ENCODE results near the gene PLCD3. TPM values are rescaled to one million over a fixed set of nuclear protein-coding genes. Genes with fewer than 3 reads are reported as not detected.

The PLCD3 gene
- total and polyA plus RNA-seq, 2 of the 4 experiments (the other 2 are of a cell fraction), result 5.6 to 36.6 TPM

DNA sequence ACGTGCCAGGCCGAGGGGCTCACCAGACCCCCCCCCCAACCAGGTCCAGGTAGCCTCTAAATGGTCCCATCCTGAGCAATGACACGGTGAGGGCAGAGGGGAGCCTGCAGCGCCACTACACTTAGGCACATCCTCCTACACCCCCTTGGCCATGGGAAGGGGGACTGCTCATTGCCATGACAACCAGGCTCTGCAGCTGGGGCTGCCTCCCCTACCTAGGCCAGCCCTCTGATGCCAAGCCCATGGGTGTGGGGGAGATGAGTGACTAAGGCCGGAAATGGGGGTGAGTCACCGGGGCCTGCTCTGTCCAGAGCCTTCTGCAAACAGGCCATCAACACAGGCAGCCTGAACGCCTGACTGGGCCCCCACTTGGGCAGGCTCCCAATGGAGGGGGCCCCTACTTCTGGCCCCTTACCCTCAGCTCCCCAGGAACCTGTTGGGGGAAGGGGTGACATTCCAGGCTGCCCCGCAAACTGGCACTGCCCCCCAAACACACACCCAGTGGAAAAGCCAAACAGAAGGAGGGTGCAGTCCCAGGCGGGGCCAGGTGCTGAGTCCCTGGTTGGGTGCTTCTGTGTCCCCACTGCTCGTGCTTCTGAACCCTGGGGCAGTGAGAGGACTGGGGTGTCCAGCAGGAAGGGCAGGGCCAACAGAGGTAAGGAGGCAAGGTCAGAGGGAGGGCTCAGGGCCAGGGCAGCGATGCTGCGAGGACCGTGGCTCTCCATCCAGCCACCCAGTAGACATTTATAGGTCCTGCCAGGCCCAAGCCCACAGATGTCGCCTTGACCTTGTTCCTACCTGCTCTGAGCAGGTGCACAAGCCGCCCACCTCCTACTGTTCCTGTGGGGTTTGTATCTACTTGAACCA is 8.2 kb downstream of the PLCD3 start (continued):
- TF ChIP-seq MXI1 (IDR thresholded peaks at IDR 0.05; ENCODE audit: borderline replicate concordance, low read depth, low read length), result 0 out of 2 replicates have a peak, but pooled peaks have one; percentile 33
- TF ChIP-seq MAFK (IDR thresholded peaks at IDR 0.05; ENCODE audit: low read depth, low read length), result no peak

- Histone ChIP-seq H3K9me3 (ENCODE audit: control insufficient read depth, insufficient read depth, low read length) (no peaks in the 10 kb centered on the region), H2BK15ac (ENCODE audit: low read depth, low read length) (peak overlapping the region; percentile 73; the same call in 2 of the 3 replicates), H2AK9ac (replicated peaks; ENCODE audit: low read depth, low read length, poor library complexity) (peak overlapping the region; percentile 99), H3K14ac (replicated peaks; ENCODE audit: low read depth, low read length) (peak overlapping the region; percentile 82), H2BK20ac (ENCODE audit: low read depth, low read length) (peak overlapping the region; percentile 86), H4K8ac (ENCODE audit: low read depth in 2 of 2, low read length in 2 of 2) (peak overlapping the region; percentile 83 to 89), H3K9ac (ENCODE audit: low read depth, low read length) (no peak overlapping the region), H3K23ac (ENCODE audit: low read depth, low read length) (peak overlapping the region; percentile 62; the same call in 1 of the 2 replicates), H3K9me1 (ENCODE audit: insufficient read depth, low read length) (peaks cover 28% of the 10 kb centered on the region), H3K56ac (ENCODE audit: extremely low read depth, insufficient read depth, low read length) (no peak overlapping the region), H4K5ac (ENCODE audit: low read depth, low read length) (peak overlapping the region; percentile 65), H4K91ac (ENCODE audit: insufficient read depth, low read depth, low read length) (peak overlapping the region; percentile 93), H3K36me3 (ENCODE audit: control insufficient read depth, insufficient read depth, low read length) (peaks cover 16% of the 10 kb centered on the region; the same call in 1 of the 2 replicates), H2BK120ac (ENCODE audit: low read depth, low read length) (peak overlapping the region; percentile 91), H3K4me2 (ENCODE audit: low read depth, low read length) (no peak overlapping the region), H2AFZ (replicated peaks; ENCODE audit: low read length, poor library complexity) (no peak overlapping the region), H3K4me1 (ENCODE audit: control insufficient read depth, insufficient read depth, low read length) (peaks cover 32% of the 10 kb centered on the region), H3K4ac (ENCODE audit: low read depth, low read length) (peak overlapping the region; percentile 97), H3K4me3 (ENCODE audit: insufficient read depth, low read depth, low read length) (no peak overlapping the region), H3K79me1 (ENCODE audit: low read depth in 1 of 2, low read length in 2 of 2) (peaks cover 49 to 63% of the 10 kb centered on the region in 2 experiments), H3K27me3 (ENCODE audit: control insufficient read depth, insufficient read depth, low read length) (no peaks in the 10 kb centered on the region), H2AK5ac (ENCODE audit: low read depth, low read length) (peak overlapping the region; percentile 100), H3K18ac (ENCODE audit: low read depth, low read length) (peak overlapping the region; percentile 68), H2BK5ac (ENCODE audit: low read depth, low read length, poor library complexity, severe bottlenecking) (peak overlapping the region; percentile 80), H4K20me1 (ENCODE audit: insufficient read depth, low read length) (no peaks in the 10 kb centered on the region), H3K27ac (ENCODE audit: insufficient read depth, low read length) (peak overlapping the region; percentile 69)
- POLR2A ChIA-PET (ENCODE audit: unreplicated experiment), result no interaction called here
- dilution Hi-C loops (cut with HindIII; ENCODE audit: low sequenced_read_pairs, unreplicated experiment) (no loop called here), in situ Hi-C loops (cut with MboI; ENCODE audit: low sequenced_read_pairs) (no loop called here), intact Hi-C loops (cut with micrococcal nuclease) (no loop called here)
- ATAC-seq (ENCODE audit: low read depth) (no peak), DNase-seq (no peak)
- WGBS, 2 experiments (ENCODE audit: extremely low coverage in 2 of 2, insufficient read length in 1 of 2), result no CpG with 5 or more reads among the region's 6 CpGs
- CTCF ChIA-PET, result interaction anchor here (1.7 kb wide), 1 partner anchor 12 kb away, joined by 5 read pairs; the partner anchor contains the start of gene ACBD4
- no TSS peak for BruUV-seq (replicated peaks)
- no peak for TF ChIP-seq CHD1 (IDR thresholded peaks at IDR 0.05; ENCODE audit: low read depth, low read length)
- TF ChIP-seq RFX5 (IDR thresholded peaks at IDR 0.05; ENCODE audit: low read depth, low read length), result no peak
- no peak for TF ChIP-seq MXI1 (IDR thresholded peaks at IDR 0.05; ENCODE audit: borderline replicate concordance, low read depth, low read length)
- TF ChIP-seq FOS (IDR thresholded peaks at IDR 0.05; ENCODE audit: low read depth, low read length), result no peak
- TF ChIP-seq MAZ (IDR thresholded peaks at IDR 0.05; ENCODE audit: borderline replicate concordance, low read depth, low read length), result no peak
- TF ChIP-seq, protein P1, sequence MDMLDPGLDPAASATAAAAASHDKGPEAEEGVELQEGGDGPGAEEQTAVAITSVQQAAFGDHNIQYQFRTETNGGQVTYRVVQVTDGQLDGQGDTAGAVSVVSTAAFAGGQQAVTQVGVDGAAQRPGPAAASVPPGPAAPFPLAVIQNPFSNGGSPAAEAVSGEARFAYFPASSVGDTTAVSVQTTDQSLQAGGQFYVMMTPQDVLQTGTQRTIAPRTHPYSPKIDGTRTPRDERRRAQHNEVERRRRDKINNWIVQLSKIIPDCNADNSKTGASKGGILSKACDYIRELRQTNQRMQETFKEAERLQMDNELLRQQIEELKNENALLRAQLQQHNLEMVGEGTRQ (IDR thresholded peaks at IDR 0.05; ENCODE audit: low read depth, low read length), result no peak
- TF ChIP-seq BHLHE40 (IDR thresholded peaks at IDR 0.05; ENCODE audit: low read depth, low read length), result no peak
- TF ChIP-seq NFE2L2 (IDR thresholded peaks at IDR 0.05; ENCODE audit: low read depth, low read length), result no peak
- no peak for TF ChIP-seq MAFK (IDR thresholded peaks at IDR 0.05; ENCODE audit: low read depth, low read length)
- no peak for TF ChIP-seq CEBPB (IDR thresholded peaks at IDR 0.05; ENCODE audit: low read depth, low read length)
- no peak for TF ChIP-seq CTCF (conservative IDR thresholded peaks at IDR 0.05; ENCODE audit: low read depth, low read length)
- no peak for TF ChIP-seq POLR2A (IDR thresholded peaks at IDR 0.05; ENCODE audit: low read depth, low read length)
These were observed 9.1 kb downstream of the PLCD3 start for GRCh38 chr17:45123076-45123770.
